HG03432 (cell line): Measurements from ENCODE around the gene CD300LG.
"Not testable (repeated sequence)": the region's sequence is repeated elsewhere in the genome, so short reads cannot be mapped to it uniquely, and the experiment has no call there.

ENCODE experiments used
- ATAC-seq: cut with Tn5 transposase; IDR thresholded peaks from one replicate; pipeline ENCODE4 v1.9.1; 2021; ENCODE audit warnings: mild to moderate bottlenecking, moderate library complexity; ENCODE audit not compliant: unreplicated experiment

Gene CD300LG

GRCh38 chr17:43877451-43878155 is 30.6 kb downstream of the CD300LG start:
- ATAC-seq, result no peak

- no peak for ATAC-seq
These were observed 31.5 kb downstream of the CD300LG start for GRCh38 chr17:43878260-43879175.

- ATAC-seq, result no peak
These were observed 32.9 kb downstream of the CD300LG start for GRCh38 chr17:43879723-43880419.

GRCh38 chr17:43880420-43880991 is 33.5 kb downstream of the CD300LG start:
- no peak for ATAC-seq

DNA sequence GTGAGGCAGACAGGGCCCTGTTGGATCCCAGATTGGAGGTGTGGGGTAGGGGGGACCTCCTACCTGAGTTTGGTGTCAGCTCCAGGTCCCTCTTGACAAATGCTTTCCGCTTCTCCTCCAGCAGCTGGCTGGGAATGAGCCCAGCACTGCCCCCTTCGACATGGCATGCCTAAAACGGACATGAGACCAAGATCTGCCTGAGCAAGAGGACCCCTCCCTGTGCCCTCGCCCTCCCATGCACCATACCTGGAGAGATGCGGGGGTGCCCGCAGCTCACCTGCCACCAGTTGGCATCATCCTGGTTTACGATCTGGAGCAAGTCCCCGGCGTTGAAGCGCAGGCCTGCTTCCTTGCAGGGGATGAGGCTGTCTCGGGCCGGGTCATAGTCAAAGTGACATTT is 34.2 kb downstream of the CD300LG start:
- no peak for ATAC-seq

DNA sequence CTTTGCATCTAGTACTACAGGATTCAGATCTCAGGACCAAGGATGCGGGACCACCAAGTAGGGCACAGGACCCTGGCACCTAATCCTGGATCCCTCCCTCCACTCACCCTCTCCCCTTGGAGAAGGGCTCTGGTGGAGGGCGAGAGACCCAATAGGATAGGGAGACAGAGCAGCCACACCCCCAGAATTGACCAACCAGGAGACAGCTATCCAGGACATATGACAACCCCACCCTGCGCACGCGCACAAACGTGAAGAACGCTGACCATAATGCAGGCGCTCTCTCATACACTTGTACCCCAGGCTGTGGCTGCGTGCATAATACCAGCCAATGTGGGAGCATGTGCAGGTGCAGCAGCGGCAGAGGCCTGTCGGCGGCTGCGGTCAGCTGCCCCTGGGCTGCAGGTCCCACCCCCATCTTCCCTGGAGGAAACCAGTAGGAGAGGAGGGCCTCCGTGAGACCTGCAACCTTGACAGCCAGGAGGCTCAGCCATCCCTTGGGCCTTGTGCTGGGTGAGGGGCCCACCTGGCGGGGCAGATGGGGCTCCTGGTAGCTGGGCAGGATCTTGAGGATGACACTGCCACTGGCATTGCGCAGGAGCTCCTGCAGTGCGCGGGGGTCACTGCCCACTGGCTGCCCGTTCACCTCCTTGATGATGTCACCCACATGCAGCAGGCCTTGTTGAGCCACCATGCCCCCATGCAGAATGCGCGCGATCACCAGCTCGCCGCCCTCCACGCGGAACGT is 35.0 kb downstream of the CD300LG start:
- ATAC-seq, result no peak

DNA sequence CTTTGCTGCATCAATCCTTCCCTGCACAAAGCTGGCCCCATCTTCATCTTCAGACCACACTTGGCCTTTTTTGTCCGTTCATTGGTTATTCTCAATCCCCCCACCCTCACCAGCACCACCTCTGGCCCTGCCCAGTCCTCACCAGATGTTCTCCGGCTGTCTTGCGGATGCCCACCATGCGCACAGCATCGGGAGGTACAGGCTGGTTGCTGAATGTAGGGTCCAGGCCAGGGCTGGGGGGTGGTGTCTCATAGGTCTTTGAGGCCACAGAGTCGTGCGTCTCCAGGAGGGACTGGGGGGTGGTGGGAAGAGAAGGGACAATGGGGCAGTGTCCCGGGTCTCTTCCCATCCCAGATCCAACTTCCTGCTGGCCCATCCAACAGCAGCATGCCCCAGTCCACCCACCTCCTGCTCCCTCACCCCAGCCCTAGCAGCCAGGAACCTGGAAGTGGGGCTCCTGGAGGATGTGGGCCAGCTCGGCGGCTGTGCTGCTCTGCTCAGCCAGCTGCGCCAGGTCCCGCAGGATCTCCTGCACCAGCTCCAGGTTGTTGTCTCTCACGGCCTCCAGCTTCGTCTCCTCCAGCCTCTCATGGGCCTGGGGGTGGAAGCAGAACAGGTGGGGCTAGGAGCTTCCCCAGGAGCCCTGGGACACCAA is 35.9 kb downstream of the CD300LG start:
- ATAC-seq, result no peak

- no peak for ATAC-seq
These were observed 41.6 kb downstream of the CD300LG start for GRCh38 chr17:43888548-43888947.

DNA sequence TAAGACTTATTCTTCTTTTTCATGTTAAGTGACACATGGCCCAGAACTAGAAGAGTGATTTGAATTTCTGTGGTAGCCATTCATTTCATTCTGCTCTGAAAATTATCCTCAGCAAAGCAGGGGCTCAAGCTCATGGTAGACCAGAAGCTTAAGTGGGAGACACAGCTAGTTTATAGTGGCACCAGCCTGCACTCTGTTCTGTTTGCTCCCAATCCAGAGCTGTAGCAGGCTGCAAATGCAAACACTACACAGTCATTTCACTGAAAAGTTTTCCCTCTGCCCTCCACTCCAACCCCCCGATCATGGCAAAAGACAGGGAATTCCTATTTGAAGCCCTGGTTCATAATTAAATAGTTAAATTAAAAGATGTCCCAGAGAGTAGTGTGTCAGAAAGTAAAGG is 43.3 kb downstream of the CD300LG start:
- no peak for ATAC-seq

DNA sequence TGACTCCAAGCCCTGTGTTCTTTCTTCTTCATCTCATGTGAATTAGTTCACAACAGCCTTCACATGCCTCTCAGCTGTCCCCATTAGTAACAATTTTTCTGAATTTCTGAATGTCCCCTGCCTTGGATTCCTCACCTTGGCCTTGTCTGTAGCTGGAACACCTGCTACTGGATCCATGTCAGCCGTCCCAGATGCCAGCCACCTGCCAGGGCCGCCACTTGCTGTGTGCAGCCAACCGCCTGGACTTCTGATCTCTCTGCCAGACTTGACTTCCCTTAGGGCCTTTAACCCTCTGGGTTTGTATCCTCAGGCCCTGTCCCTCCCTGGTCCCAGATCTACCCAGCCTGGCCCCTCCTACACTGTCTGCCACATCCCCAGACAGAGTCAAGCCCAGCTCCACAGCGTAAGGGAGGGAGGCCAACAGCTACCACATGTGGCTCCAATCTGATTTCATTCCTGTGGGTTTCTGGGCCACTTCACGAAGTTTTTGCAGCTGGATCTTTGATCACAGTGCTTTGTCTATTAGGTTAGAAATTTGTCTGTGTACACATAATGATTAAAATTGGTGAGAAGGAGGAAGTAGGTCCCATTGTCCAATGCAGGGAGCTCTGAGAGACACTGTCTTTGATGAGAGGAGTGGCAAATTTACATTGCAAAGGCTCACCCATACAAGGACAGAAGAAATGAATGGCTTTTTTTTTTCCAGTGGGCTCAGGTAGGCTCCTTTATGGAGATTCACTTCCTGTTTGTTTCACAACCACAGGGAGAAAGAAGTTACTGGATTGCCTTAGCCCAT is 45.1 kb downstream of the CD300LG start:
- no peak for ATAC-seq

- ATAC-seq, result no peak
These were observed 45.6 kb downstream of the CD300LG start for GRCh38 chr17:43892647-43892952.

DNA sequence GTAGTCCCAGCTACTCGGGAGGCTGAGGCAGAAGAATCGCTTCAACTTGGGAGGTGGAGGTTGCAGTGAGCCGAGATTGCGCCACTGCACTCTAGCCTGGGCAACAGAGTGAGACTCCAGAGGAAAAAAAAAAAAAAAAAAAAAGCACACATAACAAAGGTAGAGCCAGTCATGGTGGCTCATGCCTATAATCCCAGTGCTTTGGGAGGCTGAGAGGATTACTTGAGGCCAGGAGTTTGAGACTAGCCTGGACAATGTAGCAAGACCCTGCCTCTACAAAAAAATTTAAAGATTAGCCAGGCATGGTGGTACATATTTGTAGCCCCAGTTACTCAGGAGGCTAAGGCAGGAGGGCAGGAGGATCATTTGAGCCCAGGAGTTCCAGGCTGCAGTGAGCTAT is 47.5 kb downstream of the CD300LG start:
- ATAC-seq, result not testable (repeated sequence)

DNA sequence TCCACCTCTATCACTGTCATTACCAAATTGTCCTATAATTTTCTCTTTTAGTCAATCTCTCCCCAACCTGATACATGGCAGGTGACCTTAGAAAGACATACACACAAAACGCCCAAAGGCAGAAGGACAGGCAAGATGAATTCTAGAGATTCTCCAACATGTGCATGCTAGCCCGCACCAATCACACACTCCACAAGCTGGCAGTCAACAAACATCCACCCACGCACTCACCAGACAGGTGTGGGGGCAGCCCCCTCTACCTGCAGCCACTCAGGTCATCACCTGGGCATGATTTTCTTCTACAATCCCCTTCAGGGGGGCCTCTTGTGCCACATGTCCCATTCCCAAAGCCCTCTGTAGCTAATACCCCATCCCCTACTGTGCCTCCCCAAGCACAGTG is 50.9 kb downstream of the CD300LG start:
- ATAC-seq, result no peak

- no peak for ATAC-seq
These were observed 51.5 kb downstream of the CD300LG start for GRCh38 chr17:43898446-43898845.

- peak; percentile 53 for ATAC-seq
These were observed 53.3 kb downstream of the CD300LG start for GRCh38 chr17:43900183-43900857.

DNA sequence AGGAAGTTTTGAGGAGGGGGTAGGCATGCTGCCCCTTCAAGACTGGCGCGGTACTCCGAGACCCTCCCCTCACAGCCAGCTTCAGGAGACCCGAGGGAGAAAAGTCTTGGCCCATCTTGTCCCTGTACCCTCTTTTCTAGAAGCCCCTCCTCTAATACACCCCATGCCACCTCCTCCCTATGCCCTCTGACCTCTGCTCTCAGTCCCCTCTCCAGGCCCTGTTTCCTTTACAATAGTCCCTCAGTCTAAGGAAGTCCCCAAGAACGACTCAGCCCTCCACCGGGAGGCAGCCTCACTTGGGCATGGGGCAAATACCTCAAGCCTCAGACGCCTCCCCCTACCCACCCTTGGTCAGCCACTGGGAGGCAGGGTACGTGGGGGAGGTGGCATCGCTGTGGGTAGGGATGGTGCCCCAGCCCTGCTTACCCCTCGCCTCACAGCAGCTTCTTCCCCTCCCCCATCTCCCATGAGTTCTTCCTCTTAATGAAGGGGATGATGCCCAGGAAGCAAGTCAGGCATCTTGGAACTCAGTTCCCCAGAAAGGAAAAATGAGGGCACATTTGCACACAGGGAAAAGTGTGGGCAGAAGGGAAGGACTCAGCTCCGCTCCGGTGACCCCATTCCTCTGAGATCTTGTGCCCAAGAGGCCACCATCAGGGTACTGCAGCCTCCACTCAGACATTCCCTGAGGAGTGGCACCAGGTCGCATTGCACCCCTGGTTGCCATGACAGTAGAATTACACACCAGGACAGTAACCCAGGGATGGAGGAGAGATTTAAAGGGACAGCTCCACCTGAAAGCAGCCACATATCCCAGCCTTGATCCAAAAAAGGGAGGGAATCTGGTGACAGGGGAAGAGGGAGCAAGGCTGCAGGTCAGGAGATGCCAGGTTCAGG is 54.1 kb downstream of the CD300LG start:
- ATAC-seq, result no peak

DNA sequence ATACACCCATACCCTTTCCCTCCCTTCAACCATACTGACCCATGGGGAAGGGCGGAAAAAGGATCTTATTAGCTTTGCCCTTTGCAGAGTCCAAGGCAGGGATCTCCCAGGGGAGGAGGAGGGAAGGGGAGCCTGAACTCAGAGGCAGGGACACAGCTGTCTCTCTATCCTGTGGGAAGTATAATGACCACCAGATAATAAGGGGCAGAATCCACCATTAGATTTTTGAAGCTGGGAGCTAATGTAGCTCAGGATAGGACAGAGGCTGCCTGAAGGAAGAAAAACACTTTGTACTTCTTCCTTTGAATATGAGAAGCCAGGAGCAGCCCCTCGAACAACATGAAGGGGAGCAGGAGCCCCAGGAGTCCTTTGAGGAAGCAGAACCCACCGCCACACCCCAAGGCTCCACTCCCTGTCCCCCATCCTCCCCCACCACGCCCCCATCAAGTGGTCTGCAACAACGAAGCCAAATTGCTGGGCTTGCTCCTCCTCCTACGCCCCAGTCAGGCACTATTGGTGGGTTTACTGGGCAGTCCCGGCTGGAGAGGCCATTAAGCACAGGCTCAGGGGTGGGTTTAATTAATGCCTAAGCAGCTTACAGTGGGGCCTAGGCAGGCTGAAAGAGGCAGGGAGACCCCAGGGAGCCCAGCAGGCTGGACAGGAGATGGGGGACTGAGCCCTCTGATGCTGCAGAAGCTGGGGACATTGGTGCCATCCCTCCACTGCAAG is 55.0 kb downstream of the CD300LG start:
- ATAC-seq, result no peak
